PC-3 (cell line): ENCODE data around the gene DOLK. TPM values are rescaled to one million over a fixed set of nuclear protein-coding genes. Genes with fewer than 3 reads are reported as not detected.

Source experiments
- ATAC-seq: fragments of 200-7000 bp; cut with Tn5 transposase; 2 replicates; pipeline ENCODE4 v1.9.1; 2020; ENCODE audit warnings: mild to moderate bottlenecking, moderate library complexity
- Bru-seq: library from RNA; stranded (reverse); fragments of 400-500 nt; gene quantifications from one replicate; lab custom pipeline; 2021; lab: Mats Ljungman, UMichigan
- BruChase-seq, 2 experiments: library from RNA; stranded (reverse); fragments of 400-500 nt; gene quantifications; one replicate each; lab custom pipeline; 2021; lab: Mats Ljungman, UMichigan
- BruUV-seq: library from RNA; stranded (reverse); fragments of 400-500 nt; replicated peaks from 2 replicates; lab custom pipeline; 2021; lab: Mats Ljungman, UMichigan
- CTCF ChIA-PET: fragments of 300-600 bp; sonication (Branson Sonifier 250); formaldehyde crosslinking; loops from one replicate; lab custom pipeline; 2022; ENCODE audit warnings: antibody characterized with exemption; lab: Charles Lee
- POLR2A ChIA-PET: fragments of 300-600 bp; sonication (Branson Sonifier 250); formaldehyde crosslinking; loops from one replicate; lab custom pipeline; 2022; ENCODE audit warnings: antibody characterized with exemption; ENCODE audit not compliant: unreplicated experiment; lab: Charles Lee
- DNase-seq: peaks from one replicate; pipeline ENCODE4 v3.0.0-alpha.2; 2015
- H2AFZ ChIP-seq: fragments of 300-600 bp; sonication (generic); 2 replicates; pipeline ENCODE4 v1.6.0; 2016; ENCODE audit warnings: antibody characterized with exemption, low read length
- H3F3A ChIP-seq: fragments of 300-600 bp; sonication (generic); one replicate; pipeline ENCODE4 v1.6.0; 2017; ENCODE audit warnings: antibody characterized with exemption, low read length, control low read depth, mild to moderate bottlenecking; ENCODE audit not compliant: unreplicated experiment
- H3K27ac ChIP-seq: fragments of 300-600 bp; sonication (generic); 2 replicates; pipeline ENCODE4 v1.5.1; 2016; ENCODE audit warnings: mild to moderate bottlenecking, low read length
- H3K27me3 ChIP-seq: fragments of 300-600 bp; sonication (generic); 2 replicates; pipeline ENCODE4 v1.6.1; 2016; ENCODE audit warnings: low read length, mixed read lengths
- H3K36me3 ChIP-seq: fragments of 300-600 bp; sonication (generic); 2 replicates; pipeline ENCODE4 v1.6.1; 2016; ENCODE audit warnings: low read depth, mixed run types, low read length, mixed read lengths
- H3K4me1 ChIP-seq: fragments of 300-600 bp; sonication (generic); 2 replicates; pipeline ENCODE4 v1.5.1; 2016; ENCODE audit warnings: low read length; ENCODE audit not compliant: insufficient read depth
- H3K4me2 ChIP-seq: fragments of 300-600 bp; sonication (generic); 2 replicates; pipeline ENCODE4 v1.6.0; 2016; ENCODE audit warnings: low read length
- H3K4me3 ChIP-seq: fragments of 300-600 bp; sonication (generic); 2 replicates; pipeline ENCODE4 v1.5.1; 2016; ENCODE audit warnings: mild to moderate bottlenecking, low read length, mixed read lengths
- H3K79me2 ChIP-seq: fragments of 300-600 bp; sonication (generic); 2 replicates; pipeline ENCODE4 v1.6.1; 2017; ENCODE audit warnings: low read length, mixed read lengths
- H3K9ac ChIP-seq: fragments of 300-600 bp; sonication (generic); 2 replicates; pipeline ENCODE4 v1.6.0; 2016; ENCODE audit warnings: mild to moderate bottlenecking, low read length
- H3K9me2 ChIP-seq: fragments of 300-600 bp; sonication (generic); replicated peaks from 2 replicates; pipeline ENCODE4 v1.6.1; 2016; ENCODE audit warnings: mixed run types, low read length, mixed read lengths
- H3K9me3 ChIP-seq: fragments of 300-600 bp; sonication (generic); 2 replicates; pipeline ENCODE4 v1.6.1; 2016; ENCODE audit warnings: low read length, mixed read lengths
- H4K20me1 ChIP-seq: fragments of 300-600 bp; sonication (generic); 2 replicates; pipeline ENCODE4 v1.6.1; 2016; ENCODE audit warnings: low read length, mixed read lengths
- EZH2 ChIP-seq: fragments of 300-600 bp; sonication (generic); IDR thresholded peaks from one replicate; pipeline ENCODE4 v1.6.1; 2017; ENCODE audit warnings: antibody characterized with exemption, mild to moderate bottlenecking, low read length; ENCODE audit not compliant: unreplicated experiment
- EZH2phosphoT487 ChIP-seq: fragments of 300-600 bp; sonication (generic); IDR thresholded peaks from 2 replicates; pipeline ENCODE4 v1.6.1; 2018; ENCODE audit warnings: mild to moderate bottlenecking, antibody characterized with exemption, low read length, borderline replicate concordance
- intact Hi-C: fragments of 100-400 bp; cut with micrococcal nuclease; formaldehyde crosslinking; loops from 2 replicates; pipeline ENCODE4 v1.9.0; 2023
- long read RNA-seq: library from polyadenylated mRNA; unstranded; transcript quantifications from one replicate; pipeline ENCODE4 v2.0.0, GENCODE V29; 2021; ENCODE audit not compliant: unreplicated experiment
- total RNA-seq: library from RNA; depleted of rRNA; stranded (reverse); fragments of >200 nt; gene quantifications from 2 replicates; pipeline ENCODE4 v1.2.3, GENCODE V29; 2014; rRNA removed
- TF ChIP-seq, protein P1 (sequence below): fragments of 300-600 bp; sonication (generic); conservative IDR thresholded peaks from 2 replicates; pipeline ENCODE4 v1.5.1; 2017; ENCODE audit warnings: antibody characterized with exemption, low read depth, mild to moderate bottlenecking, low read length

The DOLK gene
- total RNA-seq: 17.9 and 23.7 TPM in 2 replicates
- Bru-seq, nascent RNA: percentile 63 among the genes with signal in this experiment
- BruChase-seq, experiment 1, labeled RNA remaining after a 6-hour chase: percentile 79 among the genes with signal in this experiment
- BruChase-seq, experiment 2, labeled RNA remaining after a 2-hour chase: percentile 88 among the genes with signal in this experiment
- long read RNA-seq, transcript DOLK-201 (1 exons, 2,090 nt): major isoform, 69 of 69 reads
- long read RNA-seq, partial matches to known transcripts: 0 of 69 reads
- long read RNA-seq, other reads (novel, unspliced or antisense): 0 of 69 reads

- DNase-seq: peak; percentile 89
- H3K9me2 ChIP-seq: no peaks in the 10 kb centered on the region
Observed at GRCh38 chr9:128947527-128948301, at the start of gene DOLK, which contains the start of gene NUP188. DOLK (minus strand) TSS chr9:128947603; CDS start chr9:128947303, 300 bp downstream. NUP188 (plus strand) TSS chr9:128947699; CDS start chr9:128947720, 21 bp downstream.

DNA sequence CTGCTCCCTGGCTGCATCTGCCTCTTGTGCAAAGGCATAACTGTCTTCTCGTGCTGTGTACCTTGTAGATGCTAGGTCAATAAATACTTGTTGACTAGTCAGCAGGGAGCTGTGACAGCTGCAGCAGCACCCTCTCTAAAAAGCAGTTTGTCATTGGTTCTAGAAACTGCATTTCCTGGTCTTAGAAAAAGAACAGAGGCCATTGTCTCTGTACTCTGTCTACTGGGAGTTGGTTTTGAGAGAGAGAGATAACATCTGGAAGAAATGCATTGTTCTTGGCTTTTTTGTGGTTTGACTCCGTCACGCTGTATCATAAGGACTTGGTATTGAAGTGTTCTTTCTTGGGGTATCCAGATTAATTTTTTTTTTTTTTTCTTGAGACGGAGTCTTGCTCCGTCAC is 48.4 kb upstream of the DOLK start:
- TF ChIP-seq EZH2 (no peak), EZH2phosphoT487 (no peak)
- TF ChIP-seq, protein P1, sequence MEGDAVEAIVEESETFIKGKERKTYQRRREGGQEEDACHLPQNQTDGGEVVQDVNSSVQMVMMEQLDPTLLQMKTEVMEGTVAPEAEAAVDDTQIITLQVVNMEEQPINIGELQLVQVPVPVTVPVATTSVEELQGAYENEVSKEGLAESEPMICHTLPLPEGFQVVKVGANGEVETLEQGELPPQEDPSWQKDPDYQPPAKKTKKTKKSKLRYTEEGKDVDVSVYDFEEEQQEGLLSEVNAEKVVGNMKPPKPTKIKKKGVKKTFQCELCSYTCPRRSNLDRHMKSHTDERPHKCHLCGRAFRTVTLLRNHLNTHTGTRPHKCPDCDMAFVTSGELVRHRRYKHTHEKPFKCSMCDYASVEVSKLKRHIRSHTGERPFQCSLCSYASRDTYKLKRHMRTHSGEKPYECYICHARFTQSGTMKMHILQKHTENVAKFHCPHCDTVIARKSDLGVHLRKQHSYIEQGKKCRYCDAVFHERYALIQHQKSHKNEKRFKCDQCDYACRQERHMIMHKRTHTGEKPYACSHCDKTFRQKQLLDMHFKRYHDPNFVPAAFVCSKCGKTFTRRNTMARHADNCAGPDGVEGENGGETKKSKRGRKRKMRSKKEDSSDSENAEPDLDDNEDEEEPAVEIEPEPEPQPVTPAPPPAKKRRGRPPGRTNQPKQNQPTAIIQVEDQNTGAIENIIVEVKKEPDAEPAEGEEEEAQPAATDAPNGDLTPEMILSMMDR: no peak
- BruUV-seq: no TSS peak
- Histone ChIP-seq H3K4me2 (no peak overlapping the region), H3K9me3 (no peaks in the 10 kb centered on the region), H3K9me2 (no peaks in the 10 kb centered on the region), H3K79me2 (no peaks in the 10 kb centered on the region), H3K9ac (no peak overlapping the region), H4K20me1 (no peaks in the 10 kb centered on the region), H3K4me3 (no peak overlapping the region), H3K4me1 (no peaks in the 10 kb centered on the region), H3F3A (no peaks in the 10 kb centered on the region), H3K27me3 (no peaks in the 10 kb centered on the region), H2AFZ (no peak overlapping the region), H3K36me3 (peaks cover 22% of the 10 kb centered on the region), H3K27ac (no peak overlapping the region)
- ChIA-PET CTCF (no interaction called here), POLR2A (no interaction called here)
- DNase-seq (no peak), ATAC-seq (no peak)
- intact Hi-C loops: no loop called here

More at GRCh38 chr9:128947527-128948301, at the start of gene DOLK, which contains the start of gene NUP188:
- peak within 1 kb of the TSS; percentile 84 for H2AFZ ChIP-seq
- BruUV-seq: TSS peak; percentile 68
- no peaks in the 10 kb centered on the region for H3K9me3 ChIP-seq
- POLR2A ChIA-PET: no interaction called here
- peaks cover 25% of the 10 kb centered on the region for H3K79me2 ChIP-seq
- H3F3A ChIP-seq: no peaks in the 10 kb centered on the region
- peak within 1 kb of the TSS; percentile 93 for H3K9ac ChIP-seq
- CTCF ChIA-PET: no interaction called here
- H3K4me1 ChIP-seq: peaks cover 10% of the 10 kb centered on the region; the same call in 1 of the 2 replicates
- no peaks in the 10 kb centered on the region for H3K27me3 ChIP-seq
- peak within 1 kb of the TSS; percentile 83 for H3K4me3 ChIP-seq
- TF ChIP-seq, protein P1: no peak
- no peak for TF ChIP-seq EZH2phosphoT487
- no peak for TF ChIP-seq EZH2
- H3K4me2 ChIP-seq: peak within 1 kb of the TSS; percentile 85
- peak; percentile 79 for ATAC-seq
- intact Hi-C loops: no loop called here
- H3K27ac ChIP-seq: peak within 1 kb of the TSS; percentile 56
- H3K36me3 ChIP-seq: no peaks in the 10 kb centered on the region
- no peaks in the 10 kb centered on the region for H4K20me1 ChIP-seq
